Activated CD8-positive, alpha-beta T cell treated with anti-CD3 and anti-CD28 coated beads for 36 hours (primary cell): ENCODE measurements around the gene EXT2. TPM values are rescaled to one million over a fixed set of nuclear protein-coding genes. Genes with fewer than 3 reads are reported as not detected.

Experiments
- ATAC-seq: fragments of 200-7000 bp; cut with Tn5 transposase; one replicate; pipeline ENCODE4 v1.10.0; 2021; ENCODE audit warnings: mild to moderate bottlenecking, moderate library complexity
- CTCF ChIA-PET: fragments of 350-600 bp; sonication (Branson Sonifier 250); formaldehyde crosslinking; loops from one replicate; lab custom pipeline; 2021; ENCODE audit warnings: antibody characterized with exemption; lab: Charles Lee
- POLR2A ChIA-PET: fragments of 350-600 bp; sonication (Branson Sonifier 250); formaldehyde crosslinking; loops from one replicate; lab custom pipeline; 2021; ENCODE audit warnings: antibody characterized with exemption; lab: Charles Lee
- DNase-seq: peaks from one replicate; pipeline ENCODE4 v3.0.0-alpha.2; 2020
- H3K27ac Mint-ChIP-seq: one replicate; pipeline ENCODE4 v1.8.0; 2021; ENCODE audit warnings: mild to moderate bottlenecking, mixed read lengths
- H3K27me3 Mint-ChIP-seq: one replicate; pipeline ENCODE4 v1.8.0; 2021; ENCODE audit warnings: mixed read lengths
- H3K36me3 Mint-ChIP-seq: one replicate; pipeline ENCODE4 v1.8.0; 2021; ENCODE audit warnings: low read depth, mixed read lengths
- H3K4me1 Mint-ChIP-seq: one replicate; pipeline ENCODE4 v1.8.0; 2021; ENCODE audit warnings: low read depth, mixed read lengths
- H3K4me3 Mint-ChIP-seq: one replicate; pipeline ENCODE4 v1.8.0; 2021; ENCODE audit warnings: mild to moderate bottlenecking, moderate library complexity, mixed read lengths
- H3K9me3 Mint-ChIP-seq: one replicate; pipeline ENCODE4 v1.8.0; 2021; ENCODE audit warnings: mixed read lengths
- CTCF ChIP-seq: fragments of 200-600 bp; IDR thresholded peaks from one replicate; pipeline ENCODE4 v1.8.0; 2022; ENCODE audit warnings: antibody characterized with exemption, mild to moderate bottlenecking
- intact Hi-C: fragments of 100-400 bp; cut with micrococcal nuclease; formaldehyde crosslinking; loops from one replicate; pipeline ENCODE4 v1.10.0; 2022
- total RNA-seq, 2 experiments: library from RNA; stranded (reverse); gene quantifications; one replicate each; pipeline ENCODE4 v1.2.3, GENCODE V29; 2021

EXT2 gene
- total RNA-seq, 2 experiments from 2014 or later: 20.0 to 20.2 TPM

GRCh38 chr11:44113018-44113417 lies 17.5 kb downstream of the EXT2 start:
- intact Hi-C loops: no loop called here
- DNase-seq (no peak), ATAC-seq (no peak)
- ChIA-PET CTCF (no interaction called here), POLR2A (no interaction called here)
- H3K4me1 Mint-ChIP-seq: peaks cover 14% of the 10 kb centered on the region
- no peak overlapping the region for H3K4me3 Mint-ChIP-seq
- H3K36me3 Mint-ChIP-seq: peaks cover 35% of the 10 kb centered on the region
- no peak overlapping the region for H3K27ac Mint-ChIP-seq
- no peak for TF ChIP-seq CTCF
- H3K27me3 Mint-ChIP-seq: no peaks in the 10 kb centered on the region
- H3K9me3 Mint-ChIP-seq: no peaks in the 10 kb centered on the region

DNA sequence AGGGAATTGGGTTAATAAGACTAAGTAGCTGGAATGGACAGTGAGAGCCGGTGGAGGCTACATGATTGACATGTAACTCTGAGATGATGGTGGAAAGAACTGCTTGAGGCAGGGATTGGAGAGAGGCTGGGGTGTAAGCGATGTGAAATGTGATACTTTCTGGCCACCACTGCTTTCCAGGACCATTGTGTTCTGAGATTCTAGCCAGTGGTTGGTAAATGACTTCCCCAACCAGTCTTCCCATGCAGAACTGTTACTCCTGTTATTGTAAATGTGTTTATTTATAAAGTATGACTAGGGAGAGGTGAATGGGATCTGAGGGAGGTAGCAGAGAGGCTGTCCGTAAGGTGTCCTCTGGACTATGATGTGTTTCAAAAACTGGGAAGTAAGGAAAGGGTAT lies 18.1 kb downstream of the EXT2 start:
- Mint-ChIP-seq H3K36me3 (peaks cover 37% of the 10 kb centered on the region), H3K9me3 (no peaks in the 10 kb centered on the region), H3K27me3 (no peaks in the 10 kb centered on the region), H3K27ac (no peak overlapping the region), H3K4me3 (no peak overlapping the region), H3K4me1 (peaks cover 14% of the 10 kb centered on the region)
- no peak for TF ChIP-seq CTCF
- intact Hi-C loops: no loop called here
- ATAC-seq (no peak), DNase-seq (no peak)
- CTCF ChIA-PET: no interaction called here
- POLR2A ChIA-PET: no interaction called here

DNA sequence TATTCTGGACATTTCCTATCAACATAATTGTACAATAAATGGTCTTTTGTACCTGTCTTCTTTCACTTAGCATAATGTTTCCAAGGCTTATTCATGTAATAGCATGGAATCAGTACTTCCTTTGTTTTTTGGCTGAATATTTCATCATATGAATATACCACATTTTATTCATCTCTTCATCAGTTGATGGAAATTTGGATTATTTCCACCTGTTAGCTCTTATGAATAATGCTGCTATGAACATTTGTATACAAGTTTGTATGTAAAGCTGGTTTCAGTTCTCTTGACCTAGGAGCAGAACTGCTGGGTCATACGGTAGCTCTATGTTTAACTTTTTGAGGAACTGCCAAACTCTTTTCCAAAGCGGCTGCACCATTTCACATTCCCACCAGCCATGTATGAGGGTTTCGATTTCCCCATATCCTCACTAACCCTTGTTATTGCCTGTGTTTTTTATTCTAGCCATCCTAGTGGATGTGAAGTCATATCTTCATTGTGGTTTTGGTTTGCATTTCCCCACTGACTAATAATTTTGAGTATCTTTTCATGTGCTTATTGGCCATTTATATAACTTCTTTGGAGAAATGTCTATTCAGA lies 20.9 kb downstream of the EXT2 start:
- no peak for DNase-seq
- no peak for ATAC-seq
- Mint-ChIP-seq H3K36me3 (peaks cover 39% of the 10 kb centered on the region), H3K9me3 (no peaks in the 10 kb centered on the region), H3K4me1 (peaks cover 5% of the 10 kb centered on the region), H3K27ac (no peak overlapping the region), H3K4me3 (no peak overlapping the region), H3K27me3 (no peaks in the 10 kb centered on the region)
- intact Hi-C loops: no loop called here
- CTCF ChIA-PET: interaction anchor here (0.7 to 2.2 kb wide), 4 partner anchors 11 to 62 kb away, joined by 3 to 8 read pairs (median 4); partner anchors contain the start of gene EXT2
- TF ChIP-seq CTCF: no peak
- POLR2A ChIA-PET: interaction anchor here (0.6 kb wide), 1 partner anchor 18 kb away, joined by 3 read pairs; no protein-coding TSS in a partner anchor

DNA sequence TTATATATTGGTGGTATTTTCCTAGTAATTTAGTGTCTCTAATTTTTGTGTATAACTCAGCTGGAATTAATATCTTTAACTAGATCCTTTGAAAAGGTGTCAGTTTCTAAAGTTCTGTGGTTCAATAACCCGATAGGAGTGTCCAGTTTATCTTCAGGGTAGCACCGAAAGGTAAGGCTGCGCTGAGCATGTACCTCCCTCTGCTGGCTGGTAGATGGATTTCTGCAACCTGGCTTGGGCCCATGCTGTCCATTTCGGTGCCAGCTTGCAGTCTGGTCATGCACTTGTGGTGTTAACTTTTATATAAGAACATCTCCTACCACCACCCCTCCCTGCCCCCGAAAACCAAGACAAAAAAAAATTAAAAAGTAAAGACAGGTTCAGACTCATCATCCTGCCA lies 24.7 kb downstream of the EXT2 start:
- no peaks in the 10 kb centered on the region for H3K4me1 Mint-ChIP-seq
- CTCF ChIA-PET: interaction anchor here (0.9 to 2.2 kb wide), 7 partner anchors 10 to 268 kb away, joined by 3 to 14 read pairs (median 4); partner anchors contain the start of gene EXT2
- no peaks in the 10 kb centered on the region for H3K27me3 Mint-ChIP-seq
- intact Hi-C loops: no loop called here
- DNase-seq (no peak), ATAC-seq (no peak)
- no peaks in the 10 kb centered on the region for H3K9me3 Mint-ChIP-seq
- H3K4me3 Mint-ChIP-seq: no peak overlapping the region
- H3K27ac Mint-ChIP-seq: no peak overlapping the region
- TF ChIP-seq CTCF: no peak
- POLR2A ChIA-PET: no interaction called here
- peaks cover 36% of the 10 kb centered on the region for H3K36me3 Mint-ChIP-seq

DNA sequence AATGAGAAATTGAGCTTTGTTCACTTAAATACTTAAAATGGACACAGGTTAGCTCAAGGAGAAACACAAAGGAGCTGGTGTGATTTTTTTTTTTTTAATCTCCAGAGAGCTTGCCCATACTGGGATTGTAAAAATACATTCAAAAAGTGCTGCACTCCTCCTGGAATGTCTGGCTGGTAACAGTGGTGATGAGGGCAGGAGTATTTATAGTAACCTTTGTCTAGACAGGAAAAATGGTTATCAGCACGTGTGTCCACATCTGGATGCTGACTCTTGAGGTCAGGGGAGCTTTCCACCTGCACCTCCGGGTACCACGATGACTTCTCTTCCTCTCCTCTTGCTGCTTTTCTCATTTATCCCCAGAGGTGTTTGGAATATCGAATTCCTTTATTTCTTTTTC lies 30.1 kb downstream of the EXT2 start:
- DNase-seq (no peak), ATAC-seq (no peak)
- no peaks in the 10 kb centered on the region for H3K4me1 Mint-ChIP-seq
- peaks cover 30% of the 10 kb centered on the region for H3K36me3 Mint-ChIP-seq
- CTCF ChIA-PET: no interaction called here
- H3K9me3 Mint-ChIP-seq: no peaks in the 10 kb centered on the region
- POLR2A ChIA-PET: no interaction called here
- no peak overlapping the region for H3K4me3 Mint-ChIP-seq
- no peaks in the 10 kb centered on the region for H3K27me3 Mint-ChIP-seq
- no peak for TF ChIP-seq CTCF
- no peak overlapping the region for H3K27ac Mint-ChIP-seq
- intact Hi-C loops: no loop called here
